SK-N-SH (cell line): ENCODE measurements around the gene MAGI2. TPM values are rescaled to one million over a fixed set of nuclear protein-coding genes. Genes with fewer than 3 reads are reported as not detected.

Experiments
- CTCF ChIA-PET: fragments of 300-600, 350-600 bp; formaldehyde crosslinking; extraction: SDS; loops from one replicate; lab custom pipeline; 2021; lab: Yijun Ruan, JAX
- POLR2A ChIA-PET: fragments of 350-600 bp; sonication (Branson Sonifier 250); formaldehyde crosslinking; extraction: SDS; loops from one replicate; lab custom pipeline; 2020; ENCODE audit warnings: antibody characterized with exemption, inconsistent platforms; lab: Yijun Ruan, JAX
- DNase-seq: peaks from one replicate; pipeline ENCODE4 v3.0.0; 2012
- H2AFZ ChIP-seq: fragments of 200-600 bp; sonication (generic); 2 replicates; pipeline ENCODE4 v1.8.1; 2016; ENCODE audit warnings: antibody characterized with exemption, mild to moderate bottlenecking, low read depth
- H3F3A ChIP-seq: fragments of 200-600 bp; sonication (generic); replicated peaks from 2 replicates; pipeline ENCODE3; 2016; ENCODE audit warnings: antibody characterized with exemption, mild to moderate bottlenecking; ENCODE audit not compliant: insufficient read depth
- H3K27ac ChIP-seq, 2 experiments: fragments of 200-500 bp in 1 of 2; fragments of 200-600 bp in 1 of 2; sonication (Bioruptor generic) in 1 of 2; sonication (generic), shearing (Covaris generic) in 1 of 2; 2 replicates each; pipeline versions ENCODE4 v1.5.1 to v1.6.1; 2014 to 2016; ENCODE audit warnings: low read depth in 2 of 2, inconsistent platforms in 1 of 2, low read length in 1 of 2, mild to moderate bottlenecking in 1 of 2, mixed read lengths in 1 of 2
- H3K27me3 ChIP-seq: fragments of 200-600 bp; sonication (generic), shearing (Covaris generic); 2 replicates; pipeline ENCODE4 v1.6.1; 2016; ENCODE audit warnings: mixed run types; ENCODE audit not compliant: insufficient read depth
- H3K36me3 ChIP-seq, 2 experiments: fragments of 200-500 bp in 1 of 2; fragments of 200-600 bp in 1 of 2; sonication (Bioruptor generic) in 1 of 2; sonication (generic) in 1 of 2; replicated peaks in 1 of 2; 2 replicates each; pipeline versions ENCODE3 to v1.5.1; 2014 to 2016; ENCODE audit warnings: low read length in 1 of 2, mild to moderate bottlenecking in 1 of 2; ENCODE audit not compliant: insufficient read depth in 2 of 2, control insufficient read depth in 1 of 2
- H3K4me1 ChIP-seq, 2 experiments: fragments of 200-500 bp in 1 of 2; fragments of 200-600 bp in 1 of 2; sonication (Bioruptor generic) in 1 of 2; sonication (generic), shearing (Covaris generic) in 1 of 2; 2 replicates each; pipeline versions ENCODE4 v1.5.1 to v1.6.1; 2014 to 2016; ENCODE audit warnings: low read depth in 1 of 2, low read length in 1 of 2, mixed run types in 1 of 2; ENCODE audit not compliant: insufficient read depth in 2 of 2, control insufficient read depth in 1 of 2
- H3K4me2 ChIP-seq: fragments of 200-600 bp; sonication (generic), shearing (Covaris generic); 2 replicates; pipeline ENCODE4 v1.6.1; 2017; ENCODE audit warnings: mixed run types
- H3K4me3 ChIP-seq, 2 experiments: fragments of 200-500 bp in 1 of 2; fragments of 200-600 bp in 1 of 2; sonication (Bioruptor generic) in 1 of 2; sonication (generic), shearing (Covaris generic) in 1 of 2; 2 replicates each; pipeline versions ENCODE4 v1.5.1 to v1.8.1; 2014 to 2016; ENCODE audit warnings: low read depth in 2 of 2, inconsistent platforms in 1 of 2, low read length in 1 of 2, mild to moderate bottlenecking in 1 of 2, mixed read lengths in 1 of 2, moderate library complexity in 1 of 2
- H3K79me2 ChIP-seq: fragments of 200-600 bp; sonication (generic); 2 replicates; pipeline ENCODE4 v1.8.1; 2017; ENCODE audit warnings: mild to moderate bottlenecking; ENCODE audit not compliant: insufficient read depth
- H3K9ac ChIP-seq: fragments of 200-600 bp; sonication (generic); 2 replicates; pipeline ENCODE4 v1.6.1; 2017; ENCODE audit warnings: mixed run types
- H3K9me2 ChIP-seq: fragments of 200-600 bp; sonication (generic); 2 replicates; pipeline ENCODE4 v1.6.1; 2017; ENCODE audit warnings: mixed run types
- H3K9me3 ChIP-seq: fragments of 200-600 bp; sonication (generic); 2 replicates; pipeline ENCODE4 v1.6.1; 2017; ENCODE audit warnings: mixed run types, mild to moderate bottlenecking, moderate library complexity
- H4K20me1 ChIP-seq: fragments of 200-600 bp; sonication (generic); 2 replicates; pipeline ENCODE4 v1.6.1; 2017; ENCODE audit warnings: mild to moderate bottlenecking, mixed run types; ENCODE audit not compliant: insufficient read depth
- CHD2 ChIP-seq: fragments of 150-350 bp; IDR thresholded peaks from 2 replicates; pipeline ENCODE4 v1.6.1; 2018; ENCODE audit warnings: low read length; ENCODE audit not compliant: partially characterized antibody
- ELF1 ChIP-seq: IDR thresholded peaks from 2 replicates; pipeline ENCODE4 v1.4.0; 2012
- EP300 ChIP-seq, 2 experiments: IDR thresholded peaks; 2 replicates each; pipeline versions ENCODE4 v1.4.0 to v1.6.1; 2012; ENCODE audit warnings: borderline replicate concordance in 1 of 2, low read depth in 1 of 2, low read length in 1 of 2
- EZH2phosphoT487 ChIP-seq: fragments of 200-600 bp; sonication (generic); IDR thresholded peaks from 2 replicates; pipeline ENCODE4 v1.6.1; 2017; ENCODE audit warnings: low read depth, mixed run types, mild to moderate bottlenecking, antibody characterized with exemption, moderate library complexity, borderline replicate concordance
- FOSL2 ChIP-seq: IDR thresholded peaks from 2 replicates; pipeline ENCODE4 v1.4.0; 2012; ENCODE audit warnings: low read depth, mild to moderate bottlenecking, moderate library complexity, borderline replicate concordance
- FOXM1 ChIP-seq: IDR thresholded peaks from 2 replicates; pipeline ENCODE4 v1.4.0; 2012; ENCODE audit warnings: low read depth, mild to moderate bottlenecking
- IRF3 ChIP-seq: fragments of 150-350 bp; IDR thresholded peaks from 2 replicates; pipeline ENCODE4 v1.6.1; 2016; ENCODE audit warnings: mild to moderate bottlenecking, low read depth, low read length
- JUND ChIP-seq: IDR thresholded peaks from 2 replicates; pipeline ENCODE4 v1.4.0; 2012
- MEF2A ChIP-seq: IDR thresholded peaks from 2 replicates; pipeline ENCODE4 v1.4.0; 2012; ENCODE audit warnings: low read depth, borderline replicate concordance
- NFIC ChIP-seq: IDR thresholded peaks from 2 replicates; pipeline ENCODE4 v1.4.0; 2012; ENCODE audit warnings: borderline replicate concordance
- NRF1 ChIP-seq: IDR thresholded peaks from 2 replicates; pipeline ENCODE4 v1.6.1; 2012; ENCODE audit warnings: low read depth, mild to moderate bottlenecking, low read length
- POLR2AphosphoS5 ChIP-seq: IDR thresholded peaks from 2 replicates; pipeline ENCODE4 v1.6.1; 2012; ENCODE audit warnings: low read depth, low read length
- REST ChIP-seq: IDR thresholded peaks from 2 replicates; pipeline ENCODE4 v1.6.1; 2012; ENCODE audit warnings: mild to moderate bottlenecking, low read depth, low read length, moderate library complexity
- RXRA ChIP-seq: IDR thresholded peaks from 2 replicates; pipeline ENCODE4 v1.4.0; 2012; ENCODE audit warnings: low read depth, mild to moderate bottlenecking, borderline replicate concordance
- SMC3 ChIP-seq: IDR thresholded peaks from 2 replicates; pipeline ENCODE4 v1.6.1; 2012; ENCODE audit warnings: low read depth, low read length, improper control_type of control experiment
- TAF1 ChIP-seq: IDR thresholded peaks from 2 replicates; pipeline ENCODE4 v1.6.1; 2012; ENCODE audit warnings: low read depth, mild to moderate bottlenecking, low read length, moderate library complexity, borderline replicate concordance
- TCF12 ChIP-seq: IDR thresholded peaks from 2 replicates; pipeline ENCODE4 v1.4.0; 2012
- TEAD4 ChIP-seq: IDR thresholded peaks from 2 replicates; pipeline ENCODE4 v1.4.0; 2012; ENCODE audit warnings: mild to moderate bottlenecking, borderline replicate concordance; ENCODE audit not compliant: insufficient read depth
- USF2 ChIP-seq: fragments of 150-350 bp; IDR thresholded peaks from 2 replicates; pipeline ENCODE4 v1.6.1; 2017; ENCODE audit warnings: antibody characterized with exemption, low read length, low read depth, borderline replicate concordance
- WGBS: methylation state at CpG from one replicate; pipeline ENCODE4 v1.1.6; 2017; ENCODE audit warnings: low lambda C conversion rate; 5-methylcytosine and 5-hydroxymethylcytosine counted together
- polyA plus RNA-seq, 3 experiments: library from polyadenylated mRNA; depleted of rRNA; stranded (reverse); fragments of >200 nt; gene quantifications; 2 replicates each; pipeline ENCODE4 v1.2.3, GENCODE V29; 2012
- TF ChIP-seq, protein P1 (sequence below): IDR thresholded peaks from 2 replicates; pipeline ENCODE4; 2012
- TF ChIP-seq, protein P2 (sequence below): IDR thresholded peaks from 2 replicates; pipeline ENCODE4 v1.4.0; 2012; ENCODE audit warnings: low read depth, borderline replicate concordance
- TF ChIP-seq, protein P3 (sequence below): fragments of 200-600 bp; sonication (generic); IDR thresholded peaks from 2 replicates; pipeline ENCODE4 v1.6.1; 2017; ENCODE audit warnings: antibody characterized with exemption, mild to moderate bottlenecking, moderate library complexity

MAGI2 gene
- polyA plus RNA-seq, 1 of the 3 experiments (the other 2 are of a cell fraction) = 1.1 TPM

GRCh38 chr7:79290841-79291497 lies 162.5 kb downstream of the MAGI2 start:
- Histone ChIP-seq H3K79me2 (no peaks in the 10 kb centered on the region), H2AFZ (no peak overlapping the region), H3K27me3 (no peaks in the 10 kb centered on the region), H3K4me3 (no peak overlapping the region), H3K27ac (peak overlapping the region in 1 of 2 experiments; percentile 12; a peak in 2 of 4 replicates), H3K9ac (no peak overlapping the region), H3K9me3 (no peaks in the 10 kb centered on the region), H4K20me1 (no peaks in the 10 kb centered on the region), H3F3A (peaks cover 11% of the 10 kb centered on the region), H3K36me3 (no peaks in the 10 kb centered on the region), H3K4me1 (no peaks in the 10 kb centered on the region; a peak in 1 of 4 replicates), H3K9me2 (no peaks in the 10 kb centered on the region), H3K4me2 (no peak overlapping the region)
- no peak for DNase-seq
- ChIA-PET CTCF (interaction anchor here (1.7 to 2.1 kb wide), 2 partner anchors 12 to 757 kb away, joined by 5 to 6 read pairs; no protein-coding TSS in a partner anchor), POLR2A (no interaction called here)
- 74% methylated on average over 4 of the region's 4 CpGs for WGBS
- TF ChIP-seq TEAD4 (no peak), MEF2A (no peak), IRF3 (no peak), REST (no peak), FOSL2 (no peak; the same call in 1 of the 2 replicates), FOXM1 (no peak), TAF1 (no peak), NFIC (peak; percentile 72), JUND (peak; percentile 47), EZH2phosphoT487 (no peak), RXRA (no peak), SMC3 (no peak), EP300 (IDR thresholded peaks at IDR 0.05; ENCODE audit: borderline replicate concordance in 1 of 2, low read depth in 1 of 2, low read length in 1 of 2) (no peak), USF2 (no peak), ELF1 (no peak), POLR2AphosphoS5 (no peak), TCF12 (peak; percentile 74), CHD2 (no peak), NRF1 (no peak)
- TF ChIP-seq, protein P1, sequence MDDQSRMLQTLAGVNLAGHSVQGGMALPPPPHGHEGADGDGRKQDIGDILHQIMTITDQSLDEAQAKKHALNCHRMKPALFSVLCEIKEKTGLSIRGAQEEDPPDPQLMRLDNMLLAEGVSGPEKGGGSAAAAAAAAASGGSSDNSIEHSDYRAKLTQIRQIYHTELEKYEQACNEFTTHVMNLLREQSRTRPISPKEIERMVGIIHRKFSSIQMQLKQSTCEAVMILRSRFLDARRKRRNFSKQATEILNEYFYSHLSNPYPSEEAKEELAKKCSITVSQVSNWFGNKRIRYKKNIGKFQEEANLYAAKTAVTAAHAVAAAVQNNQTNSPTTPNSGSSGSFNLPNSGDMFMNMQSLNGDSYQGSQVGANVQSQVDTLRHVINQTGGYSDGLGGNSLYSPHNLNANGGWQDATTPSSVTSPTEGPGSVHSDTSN = peak; percentile 57; the same call in 1 of the 2 replicates
- TF ChIP-seq, protein P2, sequence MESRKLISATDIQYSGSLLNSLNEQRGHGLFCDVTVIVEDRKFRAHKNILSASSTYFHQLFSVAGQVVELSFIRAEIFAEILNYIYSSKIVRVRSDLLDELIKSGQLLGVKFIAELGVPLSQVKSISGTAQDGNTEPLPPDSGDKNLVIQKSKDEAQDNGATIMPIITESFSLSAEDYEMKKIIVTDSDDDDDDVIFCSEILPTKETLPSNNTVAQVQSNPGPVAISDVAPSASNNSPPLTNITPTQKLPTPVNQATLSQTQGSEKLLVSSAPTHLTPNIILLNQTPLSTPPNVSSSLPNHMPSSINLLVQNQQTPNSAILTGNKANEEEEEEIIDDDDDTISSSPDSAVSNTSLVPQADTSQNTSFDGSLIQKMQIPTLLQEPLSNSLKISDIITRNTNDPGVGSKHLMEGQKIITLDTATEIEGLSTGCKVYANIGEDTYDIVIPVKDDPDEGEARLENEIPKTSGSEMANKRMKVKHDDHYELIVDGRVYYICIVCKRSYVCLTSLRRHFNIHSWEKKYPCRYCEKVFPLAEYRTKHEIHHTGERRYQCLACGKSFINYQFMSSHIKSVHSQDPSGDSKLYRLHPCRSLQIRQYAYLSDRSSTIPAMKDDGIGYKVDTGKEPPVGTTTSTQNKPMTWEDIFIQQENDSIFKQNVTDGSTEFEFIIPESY = no peak
- TF ChIP-seq, protein P3, sequence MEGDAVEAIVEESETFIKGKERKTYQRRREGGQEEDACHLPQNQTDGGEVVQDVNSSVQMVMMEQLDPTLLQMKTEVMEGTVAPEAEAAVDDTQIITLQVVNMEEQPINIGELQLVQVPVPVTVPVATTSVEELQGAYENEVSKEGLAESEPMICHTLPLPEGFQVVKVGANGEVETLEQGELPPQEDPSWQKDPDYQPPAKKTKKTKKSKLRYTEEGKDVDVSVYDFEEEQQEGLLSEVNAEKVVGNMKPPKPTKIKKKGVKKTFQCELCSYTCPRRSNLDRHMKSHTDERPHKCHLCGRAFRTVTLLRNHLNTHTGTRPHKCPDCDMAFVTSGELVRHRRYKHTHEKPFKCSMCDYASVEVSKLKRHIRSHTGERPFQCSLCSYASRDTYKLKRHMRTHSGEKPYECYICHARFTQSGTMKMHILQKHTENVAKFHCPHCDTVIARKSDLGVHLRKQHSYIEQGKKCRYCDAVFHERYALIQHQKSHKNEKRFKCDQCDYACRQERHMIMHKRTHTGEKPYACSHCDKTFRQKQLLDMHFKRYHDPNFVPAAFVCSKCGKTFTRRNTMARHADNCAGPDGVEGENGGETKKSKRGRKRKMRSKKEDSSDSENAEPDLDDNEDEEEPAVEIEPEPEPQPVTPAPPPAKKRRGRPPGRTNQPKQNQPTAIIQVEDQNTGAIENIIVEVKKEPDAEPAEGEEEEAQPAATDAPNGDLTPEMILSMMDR = no peak
